ENCODE data around the gene ZNF644. TPM values are rescaled to one million over a fixed set of nuclear protein-coding genes. Genes with fewer than 3 reads are reported as not detected.

The ZNF644 gene
- total RNA-seq, 4 donors from 2014 or later, result 59.9 to 106 (median 71.3) TPM

DNA sequence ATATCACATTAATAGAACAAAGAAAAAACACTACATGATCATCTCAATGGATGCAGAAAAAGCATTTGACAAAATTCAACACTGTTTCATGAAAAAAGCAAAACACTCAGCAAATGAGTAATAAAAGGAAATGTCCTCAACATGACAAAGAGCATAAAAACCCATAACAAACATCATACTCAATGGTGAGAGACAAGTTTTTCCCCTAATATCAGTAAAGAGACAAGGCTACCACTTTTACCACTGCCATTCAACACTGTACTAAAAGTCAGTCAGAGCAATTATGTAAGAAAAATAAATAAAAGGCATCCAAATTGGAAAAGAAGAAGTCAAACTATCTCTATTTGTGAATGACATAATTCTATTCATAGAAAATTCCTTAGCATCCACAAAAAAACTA, 64.3 kb downstream of the ZNF644 start:
- TF ChIP-seq, protein P1, sequence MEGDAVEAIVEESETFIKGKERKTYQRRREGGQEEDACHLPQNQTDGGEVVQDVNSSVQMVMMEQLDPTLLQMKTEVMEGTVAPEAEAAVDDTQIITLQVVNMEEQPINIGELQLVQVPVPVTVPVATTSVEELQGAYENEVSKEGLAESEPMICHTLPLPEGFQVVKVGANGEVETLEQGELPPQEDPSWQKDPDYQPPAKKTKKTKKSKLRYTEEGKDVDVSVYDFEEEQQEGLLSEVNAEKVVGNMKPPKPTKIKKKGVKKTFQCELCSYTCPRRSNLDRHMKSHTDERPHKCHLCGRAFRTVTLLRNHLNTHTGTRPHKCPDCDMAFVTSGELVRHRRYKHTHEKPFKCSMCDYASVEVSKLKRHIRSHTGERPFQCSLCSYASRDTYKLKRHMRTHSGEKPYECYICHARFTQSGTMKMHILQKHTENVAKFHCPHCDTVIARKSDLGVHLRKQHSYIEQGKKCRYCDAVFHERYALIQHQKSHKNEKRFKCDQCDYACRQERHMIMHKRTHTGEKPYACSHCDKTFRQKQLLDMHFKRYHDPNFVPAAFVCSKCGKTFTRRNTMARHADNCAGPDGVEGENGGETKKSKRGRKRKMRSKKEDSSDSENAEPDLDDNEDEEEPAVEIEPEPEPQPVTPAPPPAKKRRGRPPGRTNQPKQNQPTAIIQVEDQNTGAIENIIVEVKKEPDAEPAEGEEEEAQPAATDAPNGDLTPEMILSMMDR (IDR thresholded peaks at IDR 0.05; ENCODE audit: low read depth), result no peak

DNA sequence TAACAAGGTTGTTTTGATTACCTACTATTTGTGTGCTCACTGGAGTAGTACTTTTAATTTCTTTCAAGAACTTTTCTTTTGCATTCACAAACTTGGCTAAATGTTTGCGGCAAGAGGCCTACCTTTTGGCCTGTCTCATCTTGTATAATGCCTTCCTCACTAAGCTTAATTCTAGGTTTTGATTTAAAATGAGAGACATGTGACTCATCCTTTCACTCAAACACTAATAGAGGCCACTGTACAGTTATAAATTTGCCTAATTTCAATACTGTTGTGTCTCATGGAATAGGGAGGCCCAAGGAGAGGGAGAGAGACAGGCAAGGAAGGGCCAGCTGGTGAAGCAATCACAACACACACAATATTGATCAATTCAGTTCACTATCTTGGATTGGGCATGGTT, 66.1 kb downstream of the ZNF644 start:
- TF ChIP-seq, protein P1 (IDR thresholded peaks at IDR 0.05; ENCODE audit: low read depth), result no peak

DNA sequence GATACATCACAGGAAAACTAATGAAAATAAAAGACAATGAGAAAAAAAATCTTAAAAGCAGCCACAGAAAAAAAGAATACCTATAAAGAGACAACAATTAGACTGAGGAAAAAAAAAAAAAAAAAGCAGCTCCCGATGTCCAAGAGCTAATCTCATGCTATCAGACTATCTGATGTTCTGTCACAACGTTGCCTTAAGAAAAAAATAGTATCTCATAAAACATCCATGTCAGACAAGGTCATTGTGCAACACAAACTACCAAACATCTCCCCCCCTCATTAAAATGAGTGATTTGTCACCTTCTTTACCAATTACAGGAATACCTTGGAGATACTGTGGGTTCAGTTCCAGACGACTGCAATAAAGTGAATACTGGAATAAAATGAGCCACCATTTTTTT, 68.9 kb downstream of the ZNF644 start:
- TF ChIP-seq, protein P1 (IDR thresholded peaks at IDR 0.05; ENCODE audit: low read depth), result no peak

DNA sequence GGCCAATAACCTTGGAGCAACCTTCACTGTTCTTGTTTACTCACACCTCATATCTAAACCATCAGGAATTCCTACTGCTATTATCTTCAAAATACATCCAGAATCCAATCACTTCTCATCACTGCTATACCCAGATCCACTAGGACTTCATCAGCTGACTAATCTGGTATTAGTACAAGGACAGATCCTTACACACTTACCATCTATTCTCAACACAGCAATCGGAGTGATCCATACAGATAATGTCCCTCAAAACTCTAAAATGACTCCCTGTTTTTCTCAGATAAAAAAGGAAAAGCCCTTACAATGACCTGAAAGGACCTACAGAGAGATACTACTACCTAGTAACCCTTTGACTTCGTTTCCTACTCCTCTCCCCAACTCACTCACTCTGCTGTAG, 70.8 kb downstream of the ZNF644 start:
- TF ChIP-seq, protein P1 (IDR thresholded peaks at IDR 0.05; ENCODE audit: low read depth), result no peak

DNA sequence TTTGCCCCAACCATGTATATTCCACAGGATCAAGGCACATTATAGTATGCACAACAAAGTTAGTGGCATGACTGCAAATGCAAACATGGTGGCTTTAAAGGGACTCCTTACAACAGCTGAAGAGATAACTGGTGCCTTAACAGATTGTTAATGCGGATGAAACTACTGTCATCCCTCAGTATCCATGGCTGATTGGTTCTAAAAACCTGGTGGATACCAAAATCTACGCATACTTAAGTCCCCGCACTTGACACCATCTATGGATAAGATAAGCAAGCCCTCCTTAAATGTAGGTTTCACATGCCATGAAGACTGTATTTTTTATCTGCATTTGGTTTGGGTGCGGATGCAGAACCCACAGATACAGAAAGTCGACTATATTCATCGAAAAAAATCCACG, 73.5 kb downstream of the ZNF644 start:
- TF ChIP-seq, protein P1 (IDR thresholded peaks at IDR 0.05; ENCODE audit: low read depth), result no peak

DNA sequence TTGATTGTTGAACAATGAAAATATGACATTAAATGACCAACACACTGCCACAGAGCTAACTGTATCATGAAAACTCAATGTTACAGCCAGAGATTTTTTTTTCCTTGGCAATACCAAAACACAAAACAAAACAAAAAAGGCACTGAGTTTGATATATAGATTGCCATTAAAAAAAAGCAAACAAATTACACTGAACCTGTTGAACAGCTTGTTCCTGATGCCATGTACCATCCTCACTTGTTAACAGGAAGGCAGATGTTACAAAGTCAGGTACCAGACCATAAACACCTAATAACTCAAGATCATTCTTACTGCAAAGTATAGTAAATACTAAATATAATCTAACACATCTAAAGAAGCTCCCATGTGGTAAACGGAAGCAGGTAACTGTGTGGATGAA, 75.2 kb downstream of the ZNF644 start:
- TF ChIP-seq, protein P1 (IDR thresholded peaks at IDR 0.05; ENCODE audit: low read depth), result no peak

DNA sequence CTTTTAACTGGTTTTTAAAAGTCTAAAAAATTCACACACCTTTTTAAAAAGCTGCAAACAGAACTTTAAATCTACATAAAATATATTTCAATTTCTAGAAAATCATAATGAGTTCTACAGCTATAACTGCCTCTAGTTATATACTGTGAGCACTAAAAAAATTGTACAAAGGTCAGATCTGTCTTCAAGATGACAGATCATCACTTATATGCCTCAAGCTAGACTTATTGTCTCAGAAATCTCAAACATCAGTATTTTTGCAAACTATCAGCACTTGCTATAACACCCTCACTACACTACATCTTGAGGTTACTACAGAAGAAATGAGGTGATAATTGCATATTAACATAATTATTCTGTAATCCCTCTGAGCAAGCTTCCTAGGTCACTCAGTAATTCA, 76.5 kb downstream of the ZNF644 start:
- TF ChIP-seq, protein P1 (IDR thresholded peaks at IDR 0.05; ENCODE audit: low read depth), result no peak
